Dendritic cell treated with granulocyte-macrophage colony-stimulating factor and Interleukin-4, amounts not matched to agents 40 ng/mL and 50 ng/mL, for 4 days (primary cell): ENCODE data around the gene COL8A2.

Experiments
- H3K27ac Mint-ChIP-seq: one replicate; pipeline ENCODE4 v1.8.0; 2022; ENCODE audit warnings: mild to moderate bottlenecking, mixed read lengths
- H3K27me3 Mint-ChIP-seq: one replicate; pipeline ENCODE4 v1.8.0; 2022; ENCODE audit warnings: mild to moderate bottlenecking, mixed read lengths
- H3K36me3 Mint-ChIP-seq: one replicate; pipeline ENCODE4 v1.8.0; 2022; ENCODE audit warnings: low read depth, mixed read lengths
- H3K4me1 Mint-ChIP-seq: one replicate; pipeline ENCODE4 v1.8.0; 2022; ENCODE audit warnings: low read depth, mixed read lengths
- H3K4me3 Mint-ChIP-seq: one replicate; pipeline ENCODE4 v1.8.0; 2022; ENCODE audit warnings: mild to moderate bottlenecking, moderate library complexity, mixed read lengths
- H3K9me3 Mint-ChIP-seq: one replicate; pipeline ENCODE4 v1.8.0; 2022; ENCODE audit warnings: mixed read lengths
- intact Hi-C: fragments of 100-400 bp; cut with micrococcal nuclease; formaldehyde crosslinking; loops from one replicate; pipeline ENCODE4 v1.15.0; 2022

The COL8A2 gene

GRCh38 chr1:36100376-36100775, 24.6 kb downstream of the COL8A2 start:
- Mint-ChIP-seq H3K9me3 (no peaks in the 10 kb centered on the region), H3K27ac (no peak overlapping the region), H3K36me3 (peaks cover 24% of the 10 kb centered on the region), H3K27me3 (no peaks in the 10 kb centered on the region), H3K4me3 (no peak overlapping the region), H3K4me1 (peaks cover 34% of the 10 kb centered on the region)
- intact Hi-C loops, result loop anchor here (1.0 to 5.0 kb wide), 4 partner anchors 34 to 187 kb away; partner anchors contain the start of gene TRAPPC3

DNA sequence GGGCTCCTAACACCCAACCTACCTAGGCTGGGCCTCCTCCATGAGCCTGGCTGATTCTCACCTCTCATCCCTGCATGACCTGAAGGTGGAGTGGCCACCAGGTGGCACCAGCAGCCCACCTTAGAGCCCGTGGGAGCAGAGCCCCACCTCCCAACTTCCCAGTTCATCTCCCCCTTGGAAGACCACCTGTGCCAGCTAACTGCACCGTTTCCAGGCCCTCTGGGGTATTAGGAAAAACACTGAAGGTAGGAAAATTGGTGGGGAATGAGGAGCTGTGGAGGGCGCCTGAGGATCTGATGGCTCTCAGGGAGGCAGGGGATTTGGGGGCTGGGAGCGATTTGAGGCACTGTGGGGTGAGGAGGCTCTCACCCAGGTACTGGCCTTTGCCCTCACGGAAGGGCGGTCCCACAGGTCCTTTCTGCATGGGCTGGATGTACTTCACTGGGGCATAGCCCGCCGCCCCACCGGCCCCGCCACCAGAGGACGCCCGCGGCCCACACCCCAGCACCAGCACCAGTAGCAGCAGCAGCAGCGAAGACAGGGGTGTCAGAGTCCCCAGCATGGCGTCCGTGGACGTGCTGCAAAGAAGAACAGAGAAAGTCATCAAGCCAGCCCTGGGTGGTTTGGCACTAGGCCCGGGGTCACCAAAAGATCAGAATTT, 25.2 kb downstream of the COL8A2 start:
- Mint-ChIP-seq H3K27me3 (no peaks in the 10 kb centered on the region), H3K4me1 (peaks cover 37% of the 10 kb centered on the region), H3K4me3 (no peak overlapping the region), H3K9me3 (no peaks in the 10 kb centered on the region), H3K36me3 (peaks cover 27% of the 10 kb centered on the region), H3K27ac (no peak overlapping the region)
- intact Hi-C loops, result loop anchor here (1.0 to 5.0 kb wide), 4 partner anchors 35 to 187 kb away; partner anchors contain the start of gene TRAPPC3

GRCh38 chr1:36098650-36099365, 26.2 kb downstream of the COL8A2 start:
- H3K27me3 Mint-ChIP-seq, result no peaks in the 10 kb centered on the region
- no peak overlapping the region for H3K27ac Mint-ChIP-seq
- peaks cover 47% of the 10 kb centered on the region for H3K4me1 Mint-ChIP-seq
- no peaks in the 10 kb centered on the region for H3K9me3 Mint-ChIP-seq
- no peak overlapping the region for H3K4me3 Mint-ChIP-seq
- intact Hi-C loops, result no loop called here
- H3K36me3 Mint-ChIP-seq, result peaks cover 37% of the 10 kb centered on the region

DNA sequence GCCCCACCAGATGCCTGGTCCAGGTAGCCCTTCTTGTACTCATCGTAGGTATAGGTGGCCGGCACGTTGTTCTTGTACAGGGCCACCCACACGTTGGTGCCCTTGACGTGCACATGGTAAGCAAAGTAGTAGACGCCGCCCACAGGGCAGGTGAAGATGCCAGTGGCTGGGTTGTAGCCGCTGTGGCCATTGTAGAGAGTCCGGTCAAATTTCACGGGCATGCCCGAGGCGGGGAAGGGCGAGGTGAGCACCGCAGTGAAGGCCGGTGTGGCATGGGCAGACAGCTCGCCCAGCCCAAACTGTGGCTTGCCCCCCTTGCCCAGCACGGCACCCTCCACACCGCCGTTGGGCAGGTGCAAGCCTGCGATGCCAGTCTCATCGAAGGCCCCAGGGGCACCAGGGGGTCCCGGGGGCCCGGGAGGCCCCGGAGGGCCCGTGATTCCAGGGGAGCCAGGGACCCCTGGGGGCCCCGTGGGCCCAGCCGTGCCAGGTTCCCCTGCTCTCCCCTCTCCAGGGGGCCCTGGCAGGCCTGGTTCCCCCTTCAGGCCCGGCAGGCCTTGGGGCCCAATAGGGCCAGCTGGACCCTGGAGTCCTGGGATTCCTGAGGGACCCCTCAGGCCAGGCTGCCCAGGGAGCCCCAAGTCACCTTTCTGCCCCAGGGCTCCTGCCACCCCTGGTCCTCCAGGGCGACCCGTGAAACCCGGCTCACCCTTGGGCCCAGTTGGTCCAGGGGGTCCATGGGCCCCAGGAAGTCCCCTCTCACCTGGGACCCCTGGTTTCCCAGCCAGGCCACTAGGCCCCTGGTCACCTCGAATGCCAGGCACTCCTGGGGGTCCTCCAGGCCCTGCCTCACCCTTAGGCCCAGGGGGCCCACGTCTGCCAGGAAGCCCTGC, 27.1 kb downstream of the COL8A2 start:
- H3K27ac Mint-ChIP-seq, result peak overlapping the region; percentile 89
- intact Hi-C loops, result no loop called here
- peaks cover 45% of the 10 kb centered on the region for H3K36me3 Mint-ChIP-seq
- no peaks in the 10 kb centered on the region for H3K9me3 Mint-ChIP-seq
- H3K4me3 Mint-ChIP-seq, result no peak overlapping the region
- H3K27me3 Mint-ChIP-seq, result no peaks in the 10 kb centered on the region
- peaks cover 56% of the 10 kb centered on the region for H3K4me1 Mint-ChIP-seq

DNA sequence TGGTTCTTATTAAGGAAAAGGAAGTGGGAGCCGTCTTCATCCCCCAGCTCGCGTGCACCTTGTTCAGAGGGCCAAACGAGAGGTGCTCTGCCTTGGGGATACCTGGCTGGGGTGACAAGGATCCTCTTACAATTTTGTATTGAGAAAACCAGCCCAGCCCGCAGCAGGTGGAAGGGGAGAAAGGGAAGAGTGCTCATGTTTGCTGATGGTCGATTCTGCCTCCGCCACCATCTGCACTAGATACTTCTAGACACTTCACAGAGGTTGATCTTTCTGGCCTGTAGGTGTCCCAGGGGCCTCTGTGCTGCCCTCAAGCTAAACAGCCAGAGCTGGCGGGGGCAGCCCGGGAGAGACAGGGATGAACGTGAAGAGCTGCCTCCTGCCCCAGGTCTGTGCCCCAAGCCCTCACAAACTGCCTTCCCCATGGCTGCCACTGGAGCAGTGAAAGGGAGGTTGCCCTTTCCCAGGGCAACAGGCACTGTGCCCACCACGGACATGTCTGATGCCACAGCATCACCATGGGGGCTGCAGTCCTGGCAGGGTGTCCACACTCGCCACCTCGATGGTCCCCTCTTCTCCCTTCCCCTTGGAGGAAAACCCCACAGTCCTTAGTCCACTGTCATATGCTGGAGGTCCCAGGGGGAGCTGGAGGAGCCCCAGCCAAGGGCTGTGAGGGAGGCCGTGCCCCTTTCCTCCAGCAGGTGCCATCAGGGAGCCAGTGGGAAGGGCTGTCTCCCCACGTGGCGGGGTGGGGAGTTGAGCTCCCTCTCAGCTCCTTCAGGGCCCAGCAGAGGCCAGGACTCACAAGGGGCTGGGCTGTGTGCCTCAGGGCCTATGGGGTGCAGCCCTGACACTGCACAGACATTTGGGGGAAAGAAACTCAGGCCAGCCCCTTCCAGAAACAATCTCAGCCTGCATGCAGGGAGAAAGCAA, 28.3 kb downstream of the COL8A2 start:
- no peak overlapping the region for H3K4me3 Mint-ChIP-seq
- H3K4me1 Mint-ChIP-seq, result peaks cover 68% of the 10 kb centered on the region
- H3K36me3 Mint-ChIP-seq, result peaks cover 57% of the 10 kb centered on the region
- H3K27ac Mint-ChIP-seq, result peak overlapping the region; percentile 89
- no peaks in the 10 kb centered on the region for H3K9me3 Mint-ChIP-seq
- intact Hi-C loops, result no loop called here
- no peaks in the 10 kb centered on the region for H3K27me3 Mint-ChIP-seq

GRCh38 chr1:36095760-36096405, 29.1 kb downstream of the COL8A2 start:
- intact Hi-C loops, result no loop called here
- H3K27me3 Mint-ChIP-seq, result no peaks in the 10 kb centered on the region
- peaks cover 66% of the 10 kb centered on the region for H3K36me3 Mint-ChIP-seq
- no peak overlapping the region for H3K4me3 Mint-ChIP-seq
- H3K4me1 Mint-ChIP-seq, result peaks cover 75% of the 10 kb centered on the region
- H3K27ac Mint-ChIP-seq, result peak overlapping the region; percentile 89
- H3K9me3 Mint-ChIP-seq, result no peaks in the 10 kb centered on the region

DNA sequence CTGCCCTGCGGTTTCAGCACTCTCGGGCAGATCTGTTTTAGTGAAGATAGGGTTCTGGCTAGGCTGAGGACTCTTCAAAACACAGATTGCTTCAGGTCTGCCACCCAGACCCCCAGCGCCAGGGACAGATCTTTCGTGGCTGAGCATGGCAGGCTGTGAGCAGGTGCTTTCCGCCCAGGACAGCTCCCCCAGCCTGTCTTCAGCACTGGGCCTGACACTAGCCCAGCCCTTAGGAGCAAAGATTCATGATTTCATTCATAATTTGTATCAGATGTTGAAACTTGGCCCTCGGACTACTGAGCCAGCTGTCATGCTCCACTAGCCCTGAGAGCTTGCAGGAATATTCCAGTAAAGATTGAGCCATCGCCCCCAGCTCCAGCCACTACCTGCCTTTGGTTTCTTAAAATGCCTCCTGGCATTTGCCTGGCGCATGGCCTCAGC, 30.4 kb downstream of the COL8A2 start:
- peaks cover 75% of the 10 kb centered on the region for H3K36me3 Mint-ChIP-seq
- H3K27ac Mint-ChIP-seq, result peak overlapping the region; percentile 89
- H3K9me3 Mint-ChIP-seq, result no peaks in the 10 kb centered on the region
- intact Hi-C loops, result no loop called here
- H3K4me3 Mint-ChIP-seq, result no peak overlapping the region
- peaks cover 72% of the 10 kb centered on the region for H3K4me1 Mint-ChIP-seq
- H3K27me3 Mint-ChIP-seq, result no peaks in the 10 kb centered on the region

DNA sequence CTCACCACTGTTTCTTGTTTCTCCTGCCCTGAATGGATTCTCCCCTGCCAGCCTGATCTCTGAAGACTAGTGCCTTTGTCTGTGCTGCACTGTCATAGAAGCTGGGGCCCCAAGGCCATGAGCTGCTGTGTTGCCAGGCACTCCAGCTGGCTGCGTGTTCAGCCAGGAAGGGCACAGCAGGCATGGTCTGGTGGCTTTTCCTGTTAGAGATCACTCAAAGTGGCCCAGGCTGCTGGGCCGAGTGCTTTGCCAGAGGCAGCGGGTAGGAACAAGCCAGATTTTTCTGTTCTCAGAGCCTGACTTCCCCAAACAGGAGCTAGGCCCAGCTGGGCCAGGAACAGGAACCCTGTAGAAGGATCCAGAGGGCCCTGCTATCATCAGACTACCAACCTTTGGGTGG, 31.1 kb downstream of the COL8A2 start:
- intact Hi-C loops, result no loop called here
- H3K27me3 Mint-ChIP-seq, result no peaks in the 10 kb centered on the region

DNA sequence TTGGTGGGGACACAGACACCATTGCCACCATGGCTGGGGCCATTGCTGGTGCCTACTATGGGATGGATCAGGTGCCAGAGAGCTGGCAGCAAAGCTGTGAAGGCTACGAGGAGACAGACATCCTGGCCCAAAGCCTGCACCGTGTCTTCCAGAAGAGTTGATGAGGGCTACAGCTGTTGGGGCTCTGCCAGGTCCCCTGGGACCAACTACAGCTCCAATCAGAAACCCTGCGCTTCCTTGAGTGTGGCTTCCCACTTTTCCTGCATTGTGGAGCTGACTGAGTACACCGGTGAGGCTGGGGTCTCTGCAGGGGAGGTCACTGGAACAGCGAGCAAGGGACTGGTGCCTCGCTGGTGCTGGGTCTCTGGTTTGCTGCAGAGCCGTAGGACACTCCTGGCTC, 31.8 kb downstream of the COL8A2 start:
- no peaks in the 10 kb centered on the region for H3K27me3 Mint-ChIP-seq
- H3K4me3 Mint-ChIP-seq, result peak overlapping the region; percentile 55
- no peaks in the 10 kb centered on the region for H3K9me3 Mint-ChIP-seq
- peaks cover 86% of the 10 kb centered on the region for H3K36me3 Mint-ChIP-seq
- H3K4me1 Mint-ChIP-seq, result peaks cover 75% of the 10 kb centered on the region
- H3K27ac Mint-ChIP-seq, result peak overlapping the region; percentile 89
- intact Hi-C loops, result no loop called here

More for the DNA sequence above, 31.1 kb downstream of the COL8A2 start:
- peak overlapping the region; percentile 89 for H3K27ac Mint-ChIP-seq
- peak overlapping the region; percentile 49 for H3K4me3 Mint-ChIP-seq
- peaks cover 82% of the 10 kb centered on the region for H3K36me3 Mint-ChIP-seq
- H3K9me3 Mint-ChIP-seq, result no peaks in the 10 kb centered on the region
- H3K4me1 Mint-ChIP-seq, result peaks cover 75% of the 10 kb centered on the region

DNA sequence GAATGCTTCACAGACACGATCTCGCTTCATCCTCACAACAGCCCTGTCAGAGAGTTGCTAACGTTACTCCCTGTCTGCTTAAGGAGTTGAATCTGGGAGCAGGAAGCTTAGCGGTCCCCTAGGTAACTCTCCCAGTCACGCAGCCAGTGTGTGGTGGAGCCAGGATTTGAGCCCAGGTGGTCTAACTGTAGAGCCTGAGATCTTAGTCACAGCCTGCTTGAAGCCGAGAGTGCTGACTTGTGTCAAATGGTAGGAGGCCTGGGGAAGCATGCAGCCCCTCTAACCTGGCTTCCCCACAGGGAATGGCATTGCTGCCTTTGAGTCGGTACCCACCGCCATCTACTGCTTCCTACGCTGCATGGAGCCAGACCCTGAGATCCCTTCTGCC, 32.2 kb downstream of the COL8A2 start:
- H3K27ac Mint-ChIP-seq, result peak overlapping the region; percentile 89
- no peaks in the 10 kb centered on the region for H3K27me3 Mint-ChIP-seq
- intact Hi-C loops, result no loop called here
- H3K36me3 Mint-ChIP-seq, result peaks cover 85% of the 10 kb centered on the region
- H3K4me3 Mint-ChIP-seq, result no peak overlapping the region
- H3K4me1 Mint-ChIP-seq, result peaks cover 75% of the 10 kb centered on the region
- no peaks in the 10 kb centered on the region for H3K9me3 Mint-ChIP-seq

GRCh38 chr1:36092166-36092797, 32.7 kb downstream of the COL8A2 start:
- intact Hi-C loops, result no loop called here
- peaks cover 80% of the 10 kb centered on the region for H3K36me3 Mint-ChIP-seq
- peak overlapping the region; percentile 89 for H3K27ac Mint-ChIP-seq
- H3K4me3 Mint-ChIP-seq, result no peak overlapping the region
- no peaks in the 10 kb centered on the region for H3K27me3 Mint-ChIP-seq
- peaks cover 72% of the 10 kb centered on the region for H3K4me1 Mint-ChIP-seq
- H3K9me3 Mint-ChIP-seq, result no peaks in the 10 kb centered on the region

DNA sequence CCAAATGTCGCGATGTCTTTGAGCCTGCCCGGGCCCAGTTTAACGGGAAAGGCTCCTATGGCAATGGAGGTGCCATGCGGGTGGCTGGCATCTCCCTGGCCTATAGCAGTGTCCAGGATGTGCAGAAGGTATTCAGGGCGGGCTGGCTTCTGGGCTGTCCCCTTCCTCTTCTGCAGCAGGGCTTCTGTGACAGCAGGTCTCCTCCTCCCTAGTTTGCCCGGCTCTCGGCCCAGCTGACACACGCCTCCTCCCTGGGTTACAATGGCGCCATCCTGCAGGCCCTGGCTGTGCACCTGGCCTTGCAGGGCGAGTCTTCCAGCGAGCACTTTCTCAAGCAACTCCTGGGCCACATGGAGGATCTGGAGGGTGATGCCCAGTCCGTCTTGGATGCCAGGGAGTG, 33.3 kb downstream of the COL8A2 start:
- intact Hi-C loops, result no loop called here

More for the DNA sequence above, 33.3 kb downstream of the COL8A2 start:
- Mint-ChIP-seq H3K27me3 (no peaks in the 10 kb centered on the region), H3K9me3 (no peaks in the 10 kb centered on the region), H3K4me3 (no peak overlapping the region), H3K4me1 (peaks cover 66% of the 10 kb centered on the region), H3K27ac (peak overlapping the region; percentile 89), H3K36me3 (peaks cover 74% of the 10 kb centered on the region)
